IPS-15b (cell line): ENCODE measurements around the gene EDRF1.
"Not testable (repeated sequence)": the region's sequence is repeated elsewhere in the genome, so short reads cannot be mapped to it uniquely, and the experiment has no call there.

ENCODE experiments used
- H3K27me3 ChIP-seq: one replicate; pipeline ENCODE4 v1.6.1; 2013; ENCODE audit warnings: low read length; ENCODE audit not compliant: control insufficient read depth, insufficient read depth
- H3K36me3 ChIP-seq: one replicate; pipeline ENCODE4 v1.6.1; 2013; ENCODE audit warnings: low read length; ENCODE audit not compliant: control insufficient read depth, insufficient read depth
- H3K4me1 ChIP-seq: one replicate; pipeline ENCODE4 v1.6.1; 2013; ENCODE audit warnings: mild to moderate bottlenecking, low read length; ENCODE audit not compliant: control insufficient read depth, insufficient read depth
- H3K4me3 ChIP-seq: one replicate; pipeline ENCODE4 v1.5.1; 2013; ENCODE audit warnings: low read depth, low read length
- H3K9ac ChIP-seq: one replicate; pipeline ENCODE4 v1.6.1; 2013; ENCODE audit warnings: low read depth, mild to moderate bottlenecking, low read length
- H3K9me3 ChIP-seq: one replicate; pipeline ENCODE4 v1.6.1; 2013; ENCODE audit warnings: mild to moderate bottlenecking, low read length; ENCODE audit not compliant: control insufficient read depth, insufficient read depth

Gene EDRF1

GRCh38 chr10:125692601-125693523, 26.6 kb upstream of the EDRF1 start:
- H3K36me3 ChIP-seq = no peaks in the 10 kb centered on the region
- no peaks in the 10 kb centered on the region for H3K9me3 ChIP-seq

GRCh38 chr10:125693524-125693847, 26.0 kb upstream of the EDRF1 start:
- H3K9ac ChIP-seq = no peak overlapping the region
- no peaks in the 10 kb centered on the region for H3K36me3 ChIP-seq
- H3K9me3 ChIP-seq = no peaks in the 10 kb centered on the region
- no peak overlapping the region for H3K4me3 ChIP-seq
- no peaks in the 10 kb centered on the region for H3K4me1 ChIP-seq
- H3K27me3 ChIP-seq = no peaks in the 10 kb centered on the region

More at GRCh38 chr10:125692601-125693523, 26.6 kb upstream of the EDRF1 start:
- H3K27me3 ChIP-seq = no peaks in the 10 kb centered on the region
- no peak overlapping the region for H3K9ac ChIP-seq
- no peaks in the 10 kb centered on the region for H3K4me1 ChIP-seq
- H3K4me3 ChIP-seq = no peak overlapping the region

- Histone ChIP-seq H3K27me3 (no peaks in the 10 kb centered on the region), H3K4me3 (no peak overlapping the region), H3K9ac (no peak overlapping the region), H3K4me1 (no peaks in the 10 kb centered on the region), H3K36me3 (no peaks in the 10 kb centered on the region), H3K9me3 (no peaks in the 10 kb centered on the region)
Observed at GRCh38 chr10:125694883-125695282, 24.6 kb upstream of the EDRF1 start.

- H3K9ac ChIP-seq, H3K9me3 ChIP-seq, H3K36me3 ChIP-seq, H3K27me3 ChIP-seq, H3K4me3 ChIP-seq, H3K4me1 ChIP-seq: not testable (repeated sequence)
Observed at GRCh38 chr10:125696884-125697283, 22.6 kb upstream of the EDRF1 start.

- Histone ChIP-seq H3K4me3 (no peak overlapping the region), H3K4me1 (no peaks in the 10 kb centered on the region), H3K9me3 (no peaks in the 10 kb centered on the region), H3K36me3 (no peaks in the 10 kb centered on the region), H3K9ac (no peak overlapping the region), H3K27me3 (no peaks in the 10 kb centered on the region)
Observed at GRCh38 chr10:125698481-125698998, 21.0 kb upstream of the EDRF1 start.

GRCh38 chr10:125699562-125700143, 19.9 kb upstream of the EDRF1 start:
- Histone ChIP-seq H3K9me3 (no peaks in the 10 kb centered on the region), H3K27me3 (no peaks in the 10 kb centered on the region), H3K4me1 (no peaks in the 10 kb centered on the region), H3K4me3 (no peak overlapping the region), H3K36me3 (no peaks in the 10 kb centered on the region), H3K9ac (no peak overlapping the region)

- Histone ChIP-seq H3K9ac (no peak overlapping the region), H3K27me3 (no peaks in the 10 kb centered on the region), H3K9me3 (no peaks in the 10 kb centered on the region), H3K36me3 (no peaks in the 10 kb centered on the region), H3K4me1 (no peaks in the 10 kb centered on the region), H3K4me3 (no peak overlapping the region)
Observed at GRCh38 chr10:125700355-125700911, 19.1 kb upstream of the EDRF1 start.

GRCh38 chr10:125707541-125708468, 11.7 kb upstream of the EDRF1 start:
- no peaks in the 10 kb centered on the region for H3K36me3 ChIP-seq
- H3K9me3 ChIP-seq = peaks cover 6% of the 10 kb centered on the region
- no peaks in the 10 kb centered on the region for H3K27me3 ChIP-seq
- no peak overlapping the region for H3K9ac ChIP-seq
- peaks cover 5% of the 10 kb centered on the region for H3K4me1 ChIP-seq
- no peak overlapping the region for H3K4me3 ChIP-seq

GRCh38 chr10:125708971-125709503, 10.5 kb upstream of the EDRF1 start:
- Histone ChIP-seq H3K9me3 (peaks cover 6% of the 10 kb centered on the region), H3K27me3 (no peaks in the 10 kb centered on the region), H3K4me3 (no peak overlapping the region), H3K4me1 (peaks cover 5% of the 10 kb centered on the region), H3K36me3 (no peaks in the 10 kb centered on the region), H3K9ac (no peak overlapping the region)

- Histone ChIP-seq H3K9me3 (peaks cover 6% of the 10 kb centered on the region), H3K9ac (no peak overlapping the region), H3K27me3 (no peaks in the 10 kb centered on the region), H3K4me3 (no peak overlapping the region), H3K36me3 (no peaks in the 10 kb centered on the region), H3K4me1 (peaks cover 5% of the 10 kb centered on the region)
Observed at GRCh38 chr10:125709553-125710474, 9.7 kb upstream of the EDRF1 start.
